GM12801 (cell line): Measurements from ENCODE around the gene PCARE.

ENCODE experiments used
- TF ChIP-seq, protein P1 (sequence below): IDR thresholded peaks from one replicate; pipeline ENCODE4 v1.5.1; 2011; ENCODE audit warnings: control low read depth; ENCODE audit not compliant: insufficient read length; ENCODE audit errors: extremely low read depth

Gene PCARE

DNA sequence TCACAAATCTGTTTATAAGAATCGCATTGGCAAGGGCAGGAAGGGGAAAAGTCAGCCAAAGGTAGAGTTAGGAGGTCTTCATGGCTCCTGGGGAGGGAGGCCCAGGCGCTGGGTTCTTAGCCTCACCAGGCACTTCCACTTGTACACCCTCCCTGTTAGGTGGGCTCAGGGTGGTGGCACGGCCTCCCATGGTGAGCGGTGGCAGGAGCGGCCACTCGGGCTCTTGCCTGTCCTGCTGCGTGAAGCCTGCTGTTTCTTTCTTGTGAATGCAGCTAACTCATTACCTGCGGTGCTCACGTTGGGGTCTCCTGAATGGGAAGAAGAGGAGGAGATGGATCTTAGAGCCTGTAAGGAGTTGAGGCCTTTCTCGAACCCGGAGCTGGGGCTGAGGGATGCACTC lies 52.4 kb downstream of the PCARE start:
- TF ChIP-seq, protein P1, sequence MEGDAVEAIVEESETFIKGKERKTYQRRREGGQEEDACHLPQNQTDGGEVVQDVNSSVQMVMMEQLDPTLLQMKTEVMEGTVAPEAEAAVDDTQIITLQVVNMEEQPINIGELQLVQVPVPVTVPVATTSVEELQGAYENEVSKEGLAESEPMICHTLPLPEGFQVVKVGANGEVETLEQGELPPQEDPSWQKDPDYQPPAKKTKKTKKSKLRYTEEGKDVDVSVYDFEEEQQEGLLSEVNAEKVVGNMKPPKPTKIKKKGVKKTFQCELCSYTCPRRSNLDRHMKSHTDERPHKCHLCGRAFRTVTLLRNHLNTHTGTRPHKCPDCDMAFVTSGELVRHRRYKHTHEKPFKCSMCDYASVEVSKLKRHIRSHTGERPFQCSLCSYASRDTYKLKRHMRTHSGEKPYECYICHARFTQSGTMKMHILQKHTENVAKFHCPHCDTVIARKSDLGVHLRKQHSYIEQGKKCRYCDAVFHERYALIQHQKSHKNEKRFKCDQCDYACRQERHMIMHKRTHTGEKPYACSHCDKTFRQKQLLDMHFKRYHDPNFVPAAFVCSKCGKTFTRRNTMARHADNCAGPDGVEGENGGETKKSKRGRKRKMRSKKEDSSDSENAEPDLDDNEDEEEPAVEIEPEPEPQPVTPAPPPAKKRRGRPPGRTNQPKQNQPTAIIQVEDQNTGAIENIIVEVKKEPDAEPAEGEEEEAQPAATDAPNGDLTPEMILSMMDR, result no peak

DNA sequence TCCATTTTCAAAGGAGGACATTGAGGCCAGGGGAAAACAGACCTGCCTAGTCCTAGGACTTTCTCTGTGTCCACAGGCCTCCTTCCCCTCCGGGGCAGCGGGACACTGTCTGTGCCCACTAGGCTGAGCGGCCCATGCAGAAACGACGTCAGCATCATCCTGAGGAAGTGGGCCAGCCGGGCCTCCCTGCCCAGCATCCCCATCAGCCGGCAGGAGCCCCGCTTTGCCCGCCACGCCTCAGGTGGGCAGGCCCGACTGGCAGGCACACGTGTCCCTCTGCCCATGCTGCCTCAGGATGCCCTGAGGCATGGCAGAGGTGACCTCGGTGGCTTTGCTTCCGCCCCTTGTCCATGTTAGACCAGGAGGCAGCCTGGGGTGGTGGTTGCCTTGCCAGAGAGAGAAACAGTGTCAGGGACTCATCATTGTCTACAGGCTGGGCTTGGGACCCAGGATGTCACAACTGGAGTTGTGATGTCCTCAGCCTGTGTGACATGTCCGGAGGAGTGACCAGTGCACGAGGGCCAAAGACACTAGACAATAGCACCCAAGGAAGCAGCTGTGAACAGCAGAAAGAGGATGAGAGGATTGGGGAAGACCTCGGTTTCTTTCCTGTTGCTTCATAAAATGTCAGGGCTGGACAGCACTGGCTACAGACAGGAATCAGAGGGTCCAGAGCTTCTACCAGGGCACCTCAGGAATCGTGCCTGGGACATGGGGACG lies 56.4 kb downstream of the PCARE start:
- TF ChIP-seq, protein P1, result no peak

DNA sequence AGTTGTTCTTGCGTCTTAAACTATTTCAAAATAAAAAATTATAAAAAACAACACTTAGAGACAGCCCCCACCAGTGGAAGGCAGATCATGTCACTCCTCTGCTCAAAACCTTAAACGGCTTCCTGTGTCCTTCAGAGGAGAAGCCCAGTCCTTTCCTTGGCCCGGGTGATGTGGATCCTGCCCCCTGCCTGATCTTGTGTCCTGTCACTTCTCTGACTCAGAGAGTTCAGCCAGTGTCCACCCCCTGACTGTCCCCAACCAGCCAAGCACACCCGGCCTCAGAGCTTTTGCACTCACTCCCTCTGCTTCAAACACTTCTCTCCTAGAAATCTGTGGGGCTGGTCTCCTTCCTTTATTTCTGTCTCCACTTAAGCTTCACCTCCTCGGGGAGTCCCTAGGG lies 57.8 kb downstream of the PCARE start:
- TF ChIP-seq, protein P1, result no peak

DNA sequence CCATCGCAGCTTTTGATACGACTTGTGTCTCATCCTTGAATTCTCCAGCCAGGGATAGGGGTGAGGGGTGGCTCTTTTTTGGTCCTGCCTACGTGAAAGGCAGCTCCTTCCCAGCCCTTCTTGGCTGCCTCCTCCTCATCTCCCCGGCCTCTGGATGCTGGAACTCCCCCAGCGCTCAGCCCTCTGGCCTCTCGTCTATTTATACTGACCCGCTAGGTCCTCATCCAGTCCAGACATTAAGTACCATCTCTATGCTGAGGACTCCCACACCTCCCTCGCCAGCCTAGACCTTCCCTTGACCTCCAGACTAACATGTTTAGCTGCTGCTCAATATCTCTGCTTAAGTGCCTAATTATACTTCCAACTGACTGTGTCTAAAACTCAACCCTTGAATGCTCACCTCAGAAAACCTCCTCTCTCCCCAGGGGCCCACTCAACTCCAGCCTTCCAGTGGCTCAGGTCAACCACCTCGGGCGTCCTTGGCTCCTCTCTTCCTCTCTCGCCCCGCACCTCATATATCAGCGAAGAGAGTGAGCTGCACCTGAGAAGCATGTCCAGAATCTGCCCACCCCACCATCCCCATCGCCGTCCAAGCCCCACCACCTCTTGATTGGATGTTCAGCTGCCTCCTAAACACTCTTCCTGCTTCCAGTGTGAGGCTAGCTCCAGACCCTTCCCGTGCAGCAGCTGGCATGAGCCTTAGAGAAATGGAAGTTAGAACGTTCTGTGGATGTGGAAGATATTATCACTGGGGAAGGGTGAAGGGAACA lies 58.4 kb downstream of the PCARE start:
- TF ChIP-seq, protein P1, result no peak

DNA sequence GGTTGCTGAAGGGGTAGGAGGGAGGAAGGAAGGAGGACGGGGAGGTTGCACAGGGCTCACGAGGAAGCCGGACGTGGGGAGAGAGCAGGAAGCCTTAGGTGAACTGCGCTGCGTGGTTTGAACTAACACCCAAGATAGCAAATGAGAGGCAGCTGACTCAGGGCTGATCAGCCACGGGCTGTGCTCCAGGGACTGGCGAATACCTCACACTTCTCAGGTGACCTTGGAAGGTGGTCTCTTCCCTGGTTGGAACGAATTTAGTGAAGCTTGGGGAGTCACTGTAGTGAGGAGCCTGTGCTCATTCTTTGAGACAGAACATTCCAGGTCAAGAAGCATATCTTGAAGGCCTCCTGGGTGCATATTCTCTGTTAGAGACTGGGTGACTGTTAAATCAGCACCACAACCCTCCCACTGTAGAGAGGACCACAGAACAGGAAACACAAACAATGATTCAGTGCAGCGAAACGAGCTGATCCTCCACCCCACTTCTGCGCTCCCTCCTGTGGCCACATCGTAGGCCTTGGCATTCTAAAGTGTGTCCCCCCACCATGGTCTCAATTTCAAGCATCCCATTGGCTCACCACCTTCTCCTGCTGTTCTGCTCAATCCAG lies 59.4 kb downstream of the PCARE start:
- TF ChIP-seq, protein P1, result no peak

DNA sequence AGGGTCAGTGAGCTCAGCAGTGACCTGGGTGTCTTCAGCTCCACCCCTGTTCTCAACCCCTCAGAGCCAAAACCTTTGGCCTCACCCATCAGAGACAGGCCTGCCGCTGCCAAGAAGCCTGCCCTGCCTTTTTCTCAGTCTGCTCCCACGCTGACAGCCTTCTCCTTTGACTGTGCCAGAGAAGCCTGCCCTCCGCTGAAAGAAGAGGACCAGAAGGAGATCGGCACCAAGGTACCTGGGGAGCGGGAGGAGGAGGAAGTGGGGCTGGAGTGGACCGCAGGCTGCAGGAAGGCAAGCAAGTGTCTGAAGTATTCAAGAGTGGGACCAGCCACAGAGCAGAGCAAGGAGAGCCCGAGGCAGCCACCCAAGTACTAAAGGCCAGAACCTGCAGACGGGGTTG lies 60.0 kb downstream of the PCARE start:
- TF ChIP-seq, protein P1, result no peak

DNA sequence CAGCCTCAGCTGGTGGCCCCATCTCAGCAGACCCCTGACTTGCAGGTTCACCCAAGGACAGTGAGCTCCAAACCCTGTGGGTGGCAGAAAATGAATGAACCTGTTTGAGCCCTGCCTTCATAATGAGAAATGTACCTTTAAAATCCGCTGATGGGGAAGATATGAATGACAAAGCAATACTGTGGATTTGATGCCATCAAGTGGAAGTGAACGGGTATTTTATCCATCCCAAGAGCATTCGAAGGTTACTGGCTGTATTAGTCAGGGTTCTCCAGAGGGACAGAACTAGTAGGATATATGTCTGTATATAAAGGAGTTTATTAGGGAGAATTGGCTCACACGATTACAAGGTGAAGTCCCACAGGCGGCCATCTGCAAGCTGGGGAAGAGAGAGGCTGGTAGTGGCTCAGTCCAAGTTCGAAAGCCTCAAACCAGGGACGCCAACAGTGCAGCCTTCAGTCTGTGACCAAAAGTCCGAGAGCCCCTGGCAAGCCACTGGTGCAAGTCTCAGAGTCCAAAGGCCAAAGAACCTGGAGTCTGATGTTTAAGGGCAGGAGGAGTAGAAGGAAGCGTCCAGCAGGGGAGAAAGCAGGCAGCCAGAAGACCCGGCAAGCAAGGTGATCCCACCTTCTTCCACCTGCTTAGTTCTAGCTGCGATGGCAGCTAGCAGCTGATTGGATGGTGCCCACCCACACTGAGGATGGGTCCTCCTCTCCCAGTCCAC lies 61.1 kb downstream of the PCARE start:
- TF ChIP-seq, protein P1, result no peak
